Left cardiac atrium (tissue), 4 donors: ENCODE results near the gene COL12A1. TPM values are rescaled to one million over a fixed set of nuclear protein-coding genes. Genes with fewer than 3 reads are reported as not detected.
A peak's percentile ranks its signal among the peaks of the same experiment; 100 is the strongest.
"Not testable (repeated sequence)": the region's sequence is repeated elsewhere in the genome, so short reads cannot be mapped to it uniquely, and the experiment has no call there.

ENCODE experiments used
- ATAC-seq, 2 donors: fragments of 200-7000 bp; cut with Tn5 transposase; one replicate each; pipeline ENCODE4 v1.9.1; 2020; ENCODE audit warnings: mild to moderate bottlenecking in 2 of 2, moderate library complexity in 2 of 2
- DNase-seq: peaks from one replicate; pipeline ENCODE4 v3.0.0-alpha.2; 2020
- intact Hi-C, 2 donors: fragments of 100-400 bp; cut with DNase I; formaldehyde crosslinking; loops; one replicate each; pipeline versions ENCODE4 v1.14.1 to v1.15.1; 2022 to 2023
- total RNA-seq, 2 donors: library from RNA; stranded (reverse); fragmentation: NEBNext Ultra II Directional; extraction: Animal tissue kit (Norgen Biotek cat#: 25700); gene quantifications; one replicate each; pipeline ENCODE4 v1.2.1, GENCODE V29; 2021
- donor health status: DM: no; HTN: yes; CAD: no.
- donor health status: DM: no; HTN: yes; CAD: no; lungs with severe emphysema.
- donor health status: DM: yes; HTN: yes; CAD: no.
- donor health status: Dilated cardiomyopathy.

The COL12A1 gene
- total RNA-seq, 2 donors from 2014 or later = 23.2 to 33.6 TPM

DNA sequence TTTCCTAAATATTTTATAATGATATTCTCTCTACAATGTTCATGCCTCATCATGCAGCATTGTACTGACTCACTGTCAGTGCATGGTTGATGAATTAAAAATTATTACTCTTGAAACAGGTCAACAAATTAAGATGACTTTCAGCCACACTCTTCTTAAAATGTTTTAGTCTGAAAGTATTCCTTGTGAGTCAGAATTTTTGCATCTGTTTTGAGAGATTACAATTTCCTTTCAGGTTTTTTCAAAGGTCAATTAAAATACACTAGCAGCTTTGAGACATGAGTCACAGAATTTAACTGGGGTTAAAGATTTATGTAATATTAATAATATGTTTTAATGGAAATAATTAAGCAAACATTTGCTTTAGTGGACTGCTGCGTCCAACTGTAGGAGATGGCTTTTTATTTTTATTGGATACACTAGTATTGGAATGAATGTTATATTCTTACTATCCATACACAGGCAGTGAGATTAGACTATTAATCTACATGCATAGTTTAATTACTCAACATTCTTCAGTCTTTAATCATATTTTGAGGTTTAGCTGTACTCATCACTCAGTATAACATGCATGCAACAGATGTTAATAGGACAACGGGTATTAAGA lies 9.7 kb downstream of the COL12A1 start:
- DNase-seq (no peak), ATAC-seq (peak in 1 of 2 donors; percentile 68)
- intact Hi-C loops = no loop called here

- ATAC-seq = no peak
- DNase-seq = no peak
- intact Hi-C loops = no loop called here
Observed at GRCh38 chr6:75188221-75188925, 17.5 kb downstream of the COL12A1 start.

- ATAC-seq, intact Hi-C loops, DNase-seq: not testable (repeated sequence)
Observed at GRCh38 chr6:75186581-75186980, 19.3 kb downstream of the COL12A1 start.

DNA sequence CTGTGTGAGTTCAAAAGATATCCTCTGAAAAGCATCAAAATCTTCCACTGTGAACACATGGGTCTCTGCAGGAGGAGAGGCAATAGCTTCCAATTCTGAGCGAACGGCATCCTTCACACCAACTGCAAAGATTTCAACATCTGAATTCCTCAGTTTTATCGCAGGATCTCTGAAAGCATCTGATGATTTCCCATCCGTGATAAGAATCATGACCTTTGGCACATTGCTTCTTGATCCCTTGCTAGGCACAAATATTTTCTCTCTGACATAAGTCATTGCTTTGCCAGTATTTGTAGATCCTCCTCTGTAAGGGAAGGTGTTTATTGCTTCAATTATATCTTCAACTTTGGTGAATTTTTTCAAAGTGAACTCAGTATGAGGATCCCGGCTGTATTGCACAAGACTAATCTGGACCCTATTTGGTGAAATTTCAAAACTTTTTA lies 22.7 kb downstream of the COL12A1 start:
- peak in 1 of 2 donors; percentile 58 for ATAC-seq
- no peak for DNase-seq
- intact Hi-C loops = no loop called here

GRCh38 chr6:75180864-75181263 lies 25.0 kb downstream of the COL12A1 start:
- intact Hi-C loops = no loop called here
- ATAC-seq = no peak
- DNase-seq = no peak

DNA sequence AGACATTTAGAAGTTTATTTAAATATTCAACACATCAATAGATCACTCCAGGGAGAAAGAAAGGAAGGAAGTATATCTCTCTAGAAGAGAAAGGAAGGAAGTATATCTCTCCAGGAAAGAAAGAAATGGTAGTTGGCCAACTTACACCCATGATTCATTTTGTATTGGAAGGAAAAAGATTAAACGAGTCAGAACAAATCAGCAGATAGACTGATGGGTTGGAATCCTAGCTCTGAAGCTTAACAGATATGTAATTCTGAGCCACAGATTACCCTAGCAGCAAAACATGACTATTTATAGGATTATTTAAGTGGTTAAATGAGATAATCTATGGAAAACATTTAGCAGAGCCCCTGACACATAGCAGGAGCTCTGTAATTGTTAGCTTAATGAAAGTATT lies 27.1 kb downstream of the COL12A1 start:
- ATAC-seq = no peak
- intact Hi-C loops = no loop called here
- no peak for DNase-seq

DNA sequence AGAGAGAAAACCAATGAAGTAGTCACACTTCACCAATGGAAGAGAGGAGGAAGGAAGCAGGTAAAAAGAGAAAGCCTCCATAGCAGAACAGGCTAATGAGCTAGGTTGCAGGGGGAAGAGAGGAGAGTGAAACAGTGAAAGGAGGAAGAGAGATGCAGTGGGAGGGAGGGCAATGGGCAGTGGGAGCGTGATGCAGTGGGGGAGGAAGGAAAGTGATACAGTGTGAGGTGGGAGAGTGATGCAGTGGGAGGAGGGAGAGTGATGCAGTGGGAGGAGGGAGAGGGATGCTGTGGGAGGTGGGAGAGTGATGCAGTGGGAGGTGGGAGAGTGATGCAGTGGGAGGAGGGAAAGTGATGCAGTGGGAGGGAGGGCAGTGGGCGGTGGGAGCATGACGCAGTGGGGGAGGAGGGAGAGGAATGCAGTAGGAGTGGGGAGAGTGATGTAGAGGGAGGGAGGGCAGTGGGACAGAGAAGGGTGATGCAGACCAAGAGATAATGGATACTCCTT lies 29.7 kb downstream of the COL12A1 start:
- ATAC-seq (no peak), DNase-seq (no peak)
- intact Hi-C loops = no loop called here

DNA sequence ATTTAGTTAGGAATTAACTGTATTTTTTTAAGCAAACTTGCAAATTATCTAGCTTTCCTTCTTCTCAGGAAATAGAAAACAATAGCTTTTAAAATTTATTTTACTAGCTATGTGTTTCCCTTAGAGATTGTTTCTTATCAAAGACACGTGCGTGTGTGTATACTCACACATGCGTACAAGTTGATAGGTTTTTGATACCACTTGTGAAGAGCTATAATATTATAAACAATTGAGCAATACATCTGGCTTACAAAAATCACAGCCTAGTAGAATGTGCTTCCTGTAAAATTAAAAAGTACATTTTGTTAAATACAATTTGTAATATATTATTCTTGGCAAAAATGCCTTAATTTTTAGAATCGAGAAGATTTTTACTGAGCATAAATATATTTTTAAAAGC lies 33.9 kb downstream of the COL12A1 start:
- ATAC-seq (no peak), DNase-seq (no peak)
- intact Hi-C loops = no loop called here

GRCh38 chr6:75171567-75171966 lies 34.3 kb downstream of the COL12A1 start:
- DNase-seq (no peak), ATAC-seq (no peak)
- intact Hi-C loops = no loop called here

DNA sequence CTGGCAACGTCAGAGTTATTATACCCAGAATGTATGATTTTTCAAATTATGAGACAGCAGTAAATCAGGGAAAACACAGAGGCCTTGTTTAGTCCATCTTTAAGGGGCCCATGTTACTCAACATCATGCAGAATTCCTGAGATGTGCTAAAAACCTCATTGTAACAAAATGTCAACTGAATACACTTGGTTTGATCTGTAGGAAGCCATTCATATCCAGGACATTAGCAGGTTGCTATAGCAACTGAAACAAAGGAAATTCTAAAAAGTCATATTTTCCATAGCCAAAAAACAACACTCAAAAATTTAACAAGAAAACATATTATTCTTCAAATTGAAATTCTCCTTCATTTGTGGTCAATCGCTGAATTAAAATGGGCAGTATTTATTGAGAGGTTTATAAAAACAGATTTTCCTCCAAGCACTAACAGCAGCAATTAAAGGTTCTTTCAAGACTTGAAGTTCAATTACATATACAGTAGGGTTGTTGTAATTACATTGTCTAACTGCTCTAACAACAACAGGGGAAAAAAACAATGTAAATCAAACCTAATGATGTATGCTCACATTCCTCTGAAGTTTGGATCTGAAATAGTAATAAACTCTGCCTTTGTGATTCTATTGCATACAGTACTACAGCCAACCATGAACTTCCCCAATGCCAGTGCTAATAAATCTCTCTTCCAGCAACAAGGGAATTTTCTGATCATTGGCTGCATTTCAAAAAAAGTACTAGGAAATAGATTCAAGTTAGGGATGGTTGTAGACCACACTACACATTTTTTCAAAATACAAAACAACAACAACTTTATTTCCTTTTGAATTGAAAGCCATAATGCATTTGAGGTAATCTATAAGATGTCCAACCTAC lies 34.9 kb downstream of the COL12A1 start:
- DNase-seq = no peak
- ATAC-seq = no peak
- intact Hi-C loops = no loop called here

GRCh38 chr6:75169689-75170586 lies 35.9 kb downstream of the COL12A1 start:
- no peak for ATAC-seq
- intact Hi-C loops = no loop called here
- no peak for DNase-seq

- intact Hi-C loops = no loop called here
- DNase-seq (no peak), ATAC-seq (no peak)
Observed at GRCh38 chr6:75167851-75168250, 38.0 kb downstream of the COL12A1 start.

GRCh38 chr6:75167325-75167724 lies 38.5 kb downstream of the COL12A1 start:
- intact Hi-C loops = no loop called here
- ATAC-seq = no peak
- no peak for DNase-seq

DNA sequence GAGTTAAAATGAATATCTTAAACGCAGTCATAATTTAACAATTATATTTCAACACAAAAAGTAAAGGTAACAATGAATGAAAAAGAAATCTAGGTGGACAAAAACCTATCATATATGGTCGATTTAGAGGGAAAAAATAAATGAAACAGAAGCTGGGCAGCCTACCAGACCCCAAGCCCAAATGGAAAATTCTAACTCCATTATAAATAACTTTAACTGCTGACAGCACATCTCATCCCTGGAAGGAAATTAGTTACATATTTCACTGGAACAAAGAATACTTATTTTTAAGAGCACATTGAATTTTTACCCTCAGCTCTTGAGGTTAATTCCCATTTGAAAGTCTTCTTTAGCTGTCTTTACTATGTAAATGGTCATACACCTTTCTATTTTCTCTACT lies 39.1 kb downstream of the COL12A1 start:
- intact Hi-C loops = no loop called here
- DNase-seq = no peak
- no peak for ATAC-seq

- intact Hi-C loops = no loop called here
- no peak for ATAC-seq
- DNase-seq = no peak
Observed at GRCh38 chr6:75166236-75166635, 39.6 kb downstream of the COL12A1 start.

DNA sequence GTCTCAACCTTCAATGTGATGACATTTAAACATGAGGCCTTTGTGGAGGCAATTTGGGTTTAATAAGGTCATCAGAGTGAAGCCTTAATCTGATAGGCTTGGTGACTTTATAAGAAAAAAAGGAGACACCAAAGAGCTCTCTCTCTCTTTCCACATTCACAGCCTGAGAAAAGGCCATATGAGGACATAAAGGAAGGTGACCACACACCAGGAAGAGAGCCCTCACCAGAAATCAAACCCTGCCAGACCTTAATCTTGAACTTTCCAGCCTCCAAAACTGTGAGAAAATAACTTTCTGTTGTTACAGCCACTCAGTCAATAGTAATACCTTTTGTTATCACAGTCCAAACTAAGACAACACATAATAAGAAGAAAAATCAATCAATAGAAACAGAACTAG lies 47.7 kb downstream of the COL12A1 start:
- intact Hi-C loops = no loop called here
- ATAC-seq = no peak
- no peak for DNase-seq

DNA sequence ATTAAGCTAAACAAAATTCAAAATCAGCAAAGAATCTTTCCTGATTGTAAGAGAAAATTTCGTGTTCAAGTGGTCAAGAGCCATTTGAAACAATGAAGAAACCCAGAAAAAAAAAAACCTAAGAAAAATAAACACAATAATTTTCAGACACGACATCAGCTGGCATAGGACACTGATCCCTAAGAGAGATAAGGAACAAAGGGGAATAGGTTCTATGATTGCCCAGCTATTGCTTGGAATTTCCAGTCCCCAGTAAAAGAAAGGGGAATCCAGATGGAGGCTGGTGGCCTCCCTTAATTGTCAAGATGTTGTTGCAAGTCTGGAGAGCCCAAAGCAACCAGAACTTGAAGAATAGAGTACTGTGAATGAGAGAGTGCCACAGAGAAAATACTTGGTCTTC lies 48.5 kb downstream of the COL12A1 start:
- intact Hi-C loops = no loop called here
- ATAC-seq (no peak), DNase-seq (no peak)

- ATAC-seq (no peak), DNase-seq (no peak)
- intact Hi-C loops = no loop called here
Observed at GRCh38 chr6:75156186-75156878, 49.5 kb downstream of the COL12A1 start.
